Measurements from ENCODE around the gene NTPCR.

The NTPCR gene

DNA sequence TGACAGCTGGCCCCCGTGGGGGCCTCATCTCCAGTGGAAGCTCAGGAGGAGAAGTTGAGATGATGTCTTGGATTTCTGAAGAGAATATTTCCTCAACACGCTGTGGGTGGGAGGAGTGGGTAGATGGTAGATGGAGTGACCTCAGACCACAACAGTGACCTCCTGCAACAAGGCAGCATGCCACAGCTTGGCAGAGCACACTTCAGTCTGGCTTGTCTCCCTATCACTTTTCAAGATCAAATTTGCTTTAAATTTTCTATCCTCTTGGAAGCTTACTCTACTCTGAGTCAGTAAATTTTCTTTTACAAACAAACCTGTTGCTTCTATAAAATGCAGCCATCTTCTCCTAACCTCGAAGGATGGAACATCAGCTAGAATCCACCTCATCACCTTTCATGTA lies 59.7 kb downstream of the NTPCR start:
- no peak for DNase-seq (ENCODE audit: low spot score)

DNA sequence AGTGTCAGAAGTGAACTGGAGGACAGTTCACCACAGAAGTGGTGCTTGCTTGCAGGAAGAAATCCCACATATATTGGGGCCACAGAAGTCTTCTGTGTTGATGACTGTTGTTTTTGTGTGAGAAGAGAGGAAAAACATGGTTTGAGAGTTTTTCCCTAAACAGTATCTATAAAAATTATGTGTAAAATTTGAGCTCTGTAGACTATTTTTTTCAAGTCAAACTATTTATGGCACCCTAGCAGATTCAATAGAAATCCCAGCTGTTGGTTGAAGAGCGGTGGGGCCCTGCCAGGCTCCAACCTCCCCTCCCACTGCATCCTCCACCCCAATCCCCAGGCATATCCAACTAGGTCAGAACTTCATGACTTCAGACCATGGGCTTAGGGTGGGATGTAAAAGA lies 61.6 kb downstream of the NTPCR start:
- no peak for DNase-seq (ENCODE audit: low spot score)

DNA sequence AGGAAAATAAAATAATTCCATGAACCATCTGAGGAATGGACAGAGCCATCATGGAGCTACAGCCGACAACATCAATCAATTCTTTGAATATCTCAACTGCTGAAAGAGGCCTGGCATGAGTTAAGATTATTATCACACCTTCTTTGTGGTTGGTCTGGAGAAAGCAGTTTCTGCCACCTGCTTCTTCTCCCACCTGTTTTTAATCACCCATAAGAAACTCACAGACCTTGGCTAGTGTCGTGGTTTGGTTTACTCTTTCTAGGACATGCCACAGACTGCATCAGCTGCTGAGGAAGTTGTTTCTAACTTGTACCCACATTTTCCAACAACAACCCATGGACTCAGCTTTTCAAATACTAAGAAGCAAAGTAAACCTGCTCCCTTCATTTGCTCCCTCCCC lies 65.6 kb downstream of the NTPCR start:
- DNase-seq (ENCODE audit: low spot score): no peak

DNA sequence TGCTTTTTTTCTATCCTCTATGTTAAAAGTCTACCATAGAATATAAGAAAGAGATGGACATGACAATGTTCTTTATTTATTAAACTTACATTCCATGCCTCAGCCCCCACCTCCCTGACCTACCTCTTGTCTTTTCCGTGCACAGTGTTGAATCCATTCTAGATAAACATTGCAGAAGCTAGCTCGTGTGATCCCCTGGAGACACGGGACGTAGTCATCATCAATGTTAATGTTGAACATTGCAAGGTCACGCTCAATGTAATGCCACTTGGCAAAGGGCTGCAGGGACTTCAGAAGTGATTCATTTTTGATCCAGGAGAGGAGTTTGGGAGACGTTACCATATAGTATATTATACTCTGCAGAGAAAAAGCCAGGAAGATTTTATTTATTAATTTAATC lies 66.4 kb downstream of the NTPCR start:
- no peak for DNase-seq (ENCODE audit: low spot score)

DNA sequence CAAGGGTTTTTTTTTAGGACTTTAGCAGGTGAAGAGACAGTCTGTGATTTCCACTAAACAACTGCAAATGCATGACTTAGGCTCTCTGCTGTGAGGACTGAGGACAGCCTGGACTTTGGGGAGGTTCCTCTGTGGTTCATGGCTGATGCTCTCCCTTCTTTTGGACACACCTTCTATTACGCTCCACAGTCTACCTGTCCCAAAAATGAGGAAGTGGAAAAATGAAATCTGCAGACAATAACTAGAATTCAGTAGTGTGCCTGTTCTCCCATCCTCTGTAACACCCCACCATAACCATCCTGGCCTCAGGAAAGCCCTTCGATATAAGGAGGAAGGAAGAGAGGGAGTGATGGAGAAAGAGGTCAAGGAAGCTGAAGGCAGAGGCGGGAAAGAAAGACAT lies 68.7 kb downstream of the NTPCR start:
- no peak for DNase-seq (ENCODE audit: low spot score)

DNA sequence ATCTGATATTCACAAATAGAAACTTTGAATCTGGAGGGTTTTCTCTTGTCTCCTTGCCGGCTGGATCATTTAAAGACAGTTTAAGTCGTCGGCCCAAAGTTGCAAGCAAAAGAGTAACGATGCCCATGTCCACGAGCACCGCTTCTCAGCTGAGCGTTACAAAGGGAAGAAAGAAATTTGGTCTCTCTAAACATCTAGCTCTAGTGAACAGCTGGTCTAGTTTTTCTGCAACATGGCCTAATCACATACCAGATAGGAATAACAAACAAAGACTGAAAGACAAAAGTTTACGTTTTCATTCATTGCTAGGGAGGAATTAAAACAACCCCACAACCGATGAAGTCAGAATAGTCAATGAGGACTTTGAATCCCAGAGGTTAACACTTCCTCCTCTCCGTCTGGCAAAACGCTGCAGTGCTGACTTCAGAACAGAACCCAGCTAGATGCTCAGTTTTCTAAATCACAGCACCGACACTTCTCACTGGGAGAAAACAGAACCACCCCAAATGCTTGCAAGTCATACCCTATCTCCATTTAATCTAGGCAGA lies 69.4 kb downstream of the NTPCR start:
- no peak for DNase-seq (ENCODE audit: low spot score)

DNA sequence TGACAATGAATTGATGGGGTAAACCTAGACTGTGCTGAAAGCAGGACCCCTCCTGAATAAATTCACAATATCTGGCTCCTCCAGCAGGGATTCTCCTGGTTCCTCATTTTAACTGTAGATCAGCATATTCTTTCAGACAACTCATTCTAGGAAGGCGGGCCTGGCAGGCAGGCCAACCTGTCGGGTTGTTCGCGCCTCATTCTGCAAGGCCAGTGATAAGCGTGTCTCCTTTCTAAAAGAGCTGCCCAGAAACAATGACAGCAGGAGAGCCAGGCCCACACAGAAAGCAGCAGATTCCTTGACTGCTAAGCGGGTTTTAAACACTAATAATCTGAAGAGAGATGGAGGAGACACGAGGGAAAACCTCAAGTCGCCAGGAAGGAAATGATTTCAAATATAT lies 70.0 kb downstream of the NTPCR start:
- no peak for DNase-seq (ENCODE audit: low spot score)

DNA sequence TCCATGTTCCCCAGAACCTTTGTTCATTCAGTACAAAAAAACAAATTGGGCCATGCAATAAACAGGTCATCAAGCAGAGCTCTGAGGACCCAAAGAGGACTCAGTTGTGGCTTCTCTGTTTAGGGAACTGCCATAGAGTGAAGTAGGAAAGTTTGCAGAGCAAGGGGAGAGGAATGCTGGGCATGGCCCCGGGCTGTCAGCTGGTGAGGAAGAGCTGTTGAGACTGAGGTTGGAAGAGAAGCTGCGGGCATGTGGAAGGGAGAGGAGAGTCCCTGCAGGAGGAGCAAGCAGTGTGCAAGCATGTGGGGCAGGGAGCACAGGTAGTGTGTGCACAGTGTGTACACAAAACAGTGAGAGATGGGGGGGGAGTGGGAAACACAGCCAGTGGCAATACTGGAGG lies 71.8 kb downstream of the NTPCR start:
- DNase-seq (ENCODE audit: low spot score): no peak

DNA sequence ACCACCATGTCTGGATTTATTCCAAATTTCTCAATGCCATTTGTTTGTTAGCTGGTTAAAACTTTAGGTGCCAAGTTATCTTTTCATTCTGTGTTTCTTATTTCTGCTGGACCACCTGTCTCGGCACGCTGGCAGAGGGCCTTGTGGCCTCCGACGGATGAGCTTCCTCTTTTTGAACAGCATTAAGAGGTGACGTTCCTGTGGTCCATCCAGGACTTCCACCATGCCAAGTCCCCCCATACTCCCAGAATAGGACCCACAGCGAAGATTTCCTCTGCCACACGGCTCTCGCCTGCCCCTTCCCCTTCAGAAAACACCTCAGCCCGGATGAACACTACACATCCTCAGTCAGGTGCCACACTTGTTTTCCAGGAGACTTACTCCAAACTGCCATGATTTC lies 73.8 kb downstream of the NTPCR start:
- no peak for DNase-seq (ENCODE audit: low spot score)

DNA sequence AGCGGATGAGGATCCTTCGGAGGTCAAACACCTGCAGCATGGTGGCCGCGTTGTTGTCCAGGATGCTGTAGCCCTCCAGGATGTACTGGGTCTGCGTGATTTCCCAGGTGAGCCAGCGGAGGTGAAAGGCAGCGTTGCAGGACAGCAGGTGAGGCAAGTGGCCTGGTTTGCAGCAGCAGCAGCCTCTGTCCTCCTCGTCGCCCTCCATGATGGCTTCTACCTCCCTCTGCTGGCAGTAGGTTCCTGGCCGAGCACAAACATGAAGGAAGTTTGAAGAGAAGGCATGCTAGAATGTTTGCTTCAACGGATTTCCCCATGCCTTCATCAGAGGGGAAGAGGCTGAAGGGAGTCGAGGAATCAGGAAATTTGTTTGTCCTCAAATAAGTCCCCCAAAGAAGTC lies 74.7 kb downstream of the NTPCR start:
- no peak for DNase-seq (ENCODE audit: low spot score)

DNA sequence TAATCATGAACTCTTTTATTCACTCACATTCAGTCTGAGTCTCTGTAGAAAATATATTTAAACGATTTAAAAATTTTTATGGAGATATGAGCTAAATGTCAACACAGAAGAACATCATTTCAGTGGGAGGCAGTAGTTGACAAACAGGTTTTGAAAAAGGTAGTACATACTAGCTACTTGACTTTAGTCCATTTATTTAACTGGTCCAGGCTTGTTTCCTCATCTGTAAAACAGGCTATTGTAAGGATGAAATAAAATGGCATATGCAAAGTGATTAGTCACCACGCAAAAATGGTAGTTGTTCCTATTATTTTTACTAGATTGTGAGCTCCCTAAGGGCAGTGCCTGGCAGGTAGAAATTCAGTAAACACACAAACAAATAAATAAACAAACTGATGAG lies 75.2 kb downstream of the NTPCR start:
- no peak for DNase-seq (ENCODE audit: low spot score)

DNA sequence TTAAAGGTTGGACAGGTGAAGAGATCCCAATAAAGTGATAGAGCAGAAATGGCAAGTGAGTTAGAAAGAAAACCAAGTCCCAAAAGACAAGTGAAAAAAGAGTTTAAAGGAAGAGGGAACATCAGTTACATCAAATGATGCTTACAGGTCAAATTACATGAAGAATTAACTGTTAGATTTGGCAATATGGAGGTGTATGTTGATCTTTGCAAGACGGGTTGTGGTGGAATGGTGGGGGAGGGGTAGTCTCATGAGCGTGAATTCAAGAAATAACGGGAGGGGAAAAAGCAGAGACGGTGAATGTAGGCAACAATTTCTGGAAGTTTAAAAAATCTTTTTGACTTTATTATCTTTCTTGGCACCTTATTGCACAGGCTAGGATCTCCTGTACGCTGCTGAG lies 76.6 kb downstream of the NTPCR start:
- no peak for DNase-seq (ENCODE audit: low spot score)

DNA sequence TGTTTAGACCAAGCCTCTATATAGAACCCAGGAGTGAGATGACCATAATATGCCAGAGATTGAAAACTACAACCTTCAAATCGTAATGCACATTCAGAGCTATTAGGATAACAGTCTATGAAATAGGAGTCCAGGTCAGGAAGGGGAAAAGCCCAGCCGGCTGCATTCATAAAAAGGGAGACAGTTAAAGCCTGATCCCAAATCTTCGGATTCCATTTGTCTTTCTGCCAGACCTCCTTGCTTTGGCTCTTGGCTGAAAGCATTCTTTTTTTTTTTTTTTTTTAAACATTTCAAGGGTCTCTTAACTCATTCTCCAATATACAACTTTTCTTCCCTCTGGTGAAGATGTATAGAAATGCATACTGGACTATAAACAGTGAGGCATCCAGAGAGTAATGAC lies 81.1 kb downstream of the NTPCR start:
- DNase-seq (ENCODE audit: low spot score): no peak

DNA sequence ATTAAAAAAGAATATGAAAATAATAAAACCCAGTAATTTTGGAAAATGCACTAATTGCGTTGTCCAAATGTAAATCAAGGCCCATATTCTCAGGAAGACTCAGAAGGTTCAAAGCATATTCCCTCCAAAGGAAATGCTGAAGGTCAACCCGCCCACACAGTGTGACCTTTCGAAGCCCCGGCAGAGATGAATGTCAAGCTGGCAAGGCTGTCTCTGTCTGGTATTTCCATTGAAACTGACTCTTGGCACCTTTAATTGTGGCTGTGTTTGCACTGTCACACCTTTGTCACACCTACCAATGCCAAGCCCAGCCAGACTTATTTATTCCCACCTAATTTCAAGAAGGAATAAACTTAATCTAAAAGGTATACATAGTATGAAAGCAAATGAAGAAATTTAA lies 82.5 kb downstream of the NTPCR start:
- no peak for DNase-seq (ENCODE audit: low spot score)

DNA sequence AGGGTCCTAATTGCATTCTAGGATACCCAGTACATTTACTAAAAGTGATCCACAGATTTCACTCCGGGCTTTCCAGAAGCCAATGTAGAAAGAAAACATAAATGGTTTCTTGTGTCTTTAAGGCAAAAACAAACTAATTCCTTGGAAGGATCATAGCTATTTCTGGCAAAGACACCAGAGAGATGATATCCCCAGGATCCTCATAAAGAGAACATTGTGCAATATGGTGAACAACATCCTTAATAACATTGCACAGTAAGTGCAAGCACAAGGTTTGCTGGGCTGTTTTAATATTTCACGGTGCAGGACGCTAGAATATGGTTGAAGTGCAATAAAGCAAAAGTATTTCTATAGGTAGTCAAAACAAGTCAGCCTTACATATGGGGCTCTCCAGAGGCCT lies 83.0 kb downstream of the NTPCR start:
- no peak for DNase-seq (ENCODE audit: low spot score)
